BJ (cell line): ENCODE data around the gene IFNW1. TPM values are rescaled to one million over a fixed set of nuclear protein-coding genes. Genes with fewer than 3 reads are reported as not detected.
"Not testable (repeated sequence)": the region's sequence is repeated elsewhere in the genome, so short reads cannot be mapped to it uniquely, and the experiment has no call there.

Source experiments
- CTCF ChIA-PET: fragments of 350-600 bp; formaldehyde crosslinking; extraction: SDS; loops from one replicate; lab custom pipeline; 2021; ENCODE audit warnings: antibody characterized with exemption, inconsistent platforms; lab: Yijun Ruan, JAX
- POLR2A ChIA-PET: fragments of 300-600 bp; sonication (Branson Sonifier 250); formaldehyde crosslinking; extraction: SDS; loops from one replicate; lab custom pipeline; 2021; ENCODE audit warnings: antibody characterized with exemption; lab: Charles Lee
- DNase-seq: peaks from one replicate; pipeline ENCODE4 v3.0.0-alpha.2; 2011; ENCODE audit warnings: low read depth
- H3K27me3 ChIP-seq: 2 replicates; pipeline ENCODE4 v1.6.0; 2011; ENCODE audit warnings: low read length; ENCODE audit not compliant: control insufficient read depth, insufficient read depth
- H3K36me3 ChIP-seq: 2 replicates; pipeline ENCODE4 v1.5.1; 2011; ENCODE audit warnings: low read length; ENCODE audit not compliant: control insufficient read depth, insufficient read depth
- H3K4me3 ChIP-seq: 2 replicates; pipeline ENCODE4 v1.5.1; 2011; ENCODE audit warnings: low read depth, mild to moderate bottlenecking, control low read depth, low read length
- CTCF ChIP-seq: IDR thresholded peaks from 2 replicates; pipeline ENCODE4 v1.5.1; 2011; ENCODE audit warnings: low read depth, mild to moderate bottlenecking, control low read depth, inconsistent platforms, low read length, moderate library complexity; ENCODE audit not compliant: insufficient read depth
- polyA minus RNA-seq: library from RNA; depleted of rRNA, polyadenylated mRNA; stranded (reverse); fragments of >200 nt; gene quantifications from 2 replicates; pipeline ENCODE4 v1.2.3, GENCODE V29; 2011; rRNA and poly(A)+ RNA removed
- polyA plus RNA-seq: library from polyadenylated mRNA; depleted of rRNA; stranded (reverse); fragments of >200 nt; gene quantifications from 2 replicates; pipeline ENCODE4 v1.2.3, GENCODE V29; 2011; rRNA removed

The IFNW1 gene
- not detected in 2 replicates for polyA plus RNA-seq
- not detected in 2 replicates for polyA minus RNA-seq

- no peaks in the 10 kb centered on the region for H3K27me3 ChIP-seq
- H3K4me3 ChIP-seq = no peak within 1 kb of the TSS
- H3K36me3 ChIP-seq = no peaks in the 10 kb centered on the region
- no peak for DNase-seq
- ChIA-PET CTCF (interaction anchor here (1.2 kb wide), 1 partner anchor 66 kb away, joined by 3 read pairs; no protein-coding TSS in a partner anchor), POLR2A (no interaction called here)
- peak; percentile 28 for TF ChIP-seq CTCF
These were observed at the start of gene IFNW1 for GRCh38 chr9:21141427-21141882. IFNW1 (minus strand) TSS chr9:21141832; CDS start chr9:21141570, 262 bp downstream.

- H3K27me3 ChIP-seq, DNase-seq, H3K4me3 ChIP-seq, POLR2A ChIA-PET, CTCF ChIA-PET, H3K36me3 ChIP-seq: not testable (repeated sequence)
These were observed 45.9 kb upstream of the IFNW1 start, which contains the start of gene IFNA4 for GRCh38 chr9:21187487-21187886. IFNA4 (minus strand) TSS chr9:21187587; CDS start chr9:21187531, 56 bp downstream.

- TF ChIP-seq CTCF = peak; percentile 41; the same call in 1 of the 2 replicates
- H3K36me3 ChIP-seq, DNase-seq, H3K4me3 ChIP-seq, H3K27me3 ChIP-seq, POLR2A ChIA-PET: not testable (repeated sequence)
- CTCF ChIA-PET = interaction anchor here (0.7 to 2.2 kb wide), 7 partner anchors 9 to 606 kb away, joined by 3 to 5 read pairs (median 4); no protein-coding TSS in a partner anchor
These were observed 41.4 kb upstream of the IFNW1 start for GRCh38 chr9:21182810-21183736.

GRCh38 chr9:21174671-21175070 is 33.0 kb upstream of the IFNW1 start:
- H3K27me3 ChIP-seq = no peaks in the 10 kb centered on the region
- TF ChIP-seq CTCF = no peak
- no peaks in the 10 kb centered on the region for H3K36me3 ChIP-seq
- POLR2A ChIA-PET = no interaction called here
- CTCF ChIA-PET = interaction anchor here (1.0 to 1.4 kb wide), 2 partner anchors 8 to 9 kb away, joined by 3 read pairs; no protein-coding TSS in a partner anchor
- no peak for DNase-seq
- H3K4me3 ChIP-seq = no peak overlapping the region

GRCh38 chr9:21172156-21172555 is 30.5 kb upstream of the IFNW1 start:
- Histone ChIP-seq H3K36me3 (no peaks in the 10 kb centered on the region), H3K4me3 (no peak overlapping the region), H3K27me3 (no peaks in the 10 kb centered on the region)
- TF ChIP-seq CTCF = no peak
- POLR2A ChIA-PET = no interaction called here
- CTCF ChIA-PET = no interaction called here
- DNase-seq = no peak
